Sigmoid colon (tissue), 7 donors: ENCODE data around the gene MRM3. TPM values are rescaled to one million over a fixed set of nuclear protein-coding genes. Genes with fewer than 3 reads are reported as not detected.
A peak's percentile ranks its signal among the peaks of the same experiment; 100 is the strongest.
"Not testable (repeated sequence)": the region's sequence is repeated elsewhere in the genome, so short reads cannot be mapped to it uniquely, and the experiment has no call there.

ENCODE experiments used
- DNase-seq: peaks from one replicate; pipeline ENCODE4 v3.0.0-alpha.2; 2019
- H3K27ac ChIP-seq, 4 donors: fragments of 200-600 bp; sonication (generic); one replicate each; pipeline ENCODE4 v1.5.1; 2016 to 2019; ENCODE audit warnings: mild to moderate bottlenecking in 1 of 4
- H3K27me3 ChIP-seq, 3 donors: fragments of 200-600 bp; sonication (generic); one replicate each; pipeline ENCODE4 v1.5.1; 2019; ENCODE audit warnings: mild to moderate bottlenecking in 1 of 3
- H3K36me3 ChIP-seq, 4 donors: fragments of 200-600 bp; sonication (generic); one replicate each; pipeline ENCODE4 v1.5.1; 2016 to 2019
- H3K4me1 ChIP-seq, 4 donors: fragments of 200-600 bp; sonication (generic); one replicate each; pipeline ENCODE4 v1.5.1; 2017 to 2019
- H3K4me3 ChIP-seq, 4 donors: fragments of 200-600 bp; sonication (generic); one replicate each; pipeline ENCODE4 v1.5.1; 2017 to 2019; ENCODE audit warnings: mild to moderate bottlenecking in 2 of 4, moderate library complexity in 1 of 4
- H3K9me3 ChIP-seq, 4 donors: fragments of 200-600 bp in 3 of 4; sonication (generic) in 3 of 4; one replicate each; pipeline versions ENCODE4 v1.5.1 to v1.6.1; 2013 to 2019
- CTCF ChIP-seq, 4 experiments: fragments of 450-650 bp in 3 of 4; fragments of 200-600 bp in 1 of 4; IDR thresholded peaks; one replicate each; pipeline ENCODE4 v1.5.1; 2016 to 2019; ENCODE audit warnings: antibody characterized with exemption in 4 of 4, mild to moderate bottlenecking in 3 of 4, moderate library complexity in 2 of 4
- EP300 ChIP-seq, 4 donors: sonication (generic); formaldehyde crosslinking; IDR thresholded peaks; one replicate each; pipeline ENCODE4 v1.6.1; 2017; ENCODE audit warnings: antibody characterized with exemption in 4 of 4
- POLR2A ChIP-seq, 2 donors: fragments of 450-650 bp; IDR thresholded peaks; one replicate each; pipeline ENCODE4 v1.6.1; 2016; ENCODE audit warnings: antibody characterized with exemption in 2 of 2, mild to moderate bottlenecking in 2 of 2, moderate library complexity in 2 of 2
- POLR2AphosphoS5 ChIP-seq, 4 donors: sonication (generic); formaldehyde crosslinking; IDR thresholded peaks; one replicate each; pipeline ENCODE4 v1.6.1; 2017; ENCODE audit warnings: antibody characterized with exemption in 4 of 4
- WGBS, 2 donors: extraction: QIAGEN DNeasy Blood & Tissue Kit; methylation state at CpG; one replicate each; pipeline ENCODE4 v1.1.7; 2013; 5-methylcytosine and 5-hydroxymethylcytosine counted together
- intact Hi-C: fragments of 100-400 bp; cut with DNase I; formaldehyde crosslinking; loops from one replicate; pipeline ENCODE4 v1.15.1; 2023
- polyA plus RNA-seq, 3 donors: library from polyadenylated mRNA; stranded (reverse); fragments of 200-250 nt; gene quantifications; one replicate each; pipeline ENCODE4 v1.2.3, GENCODE V29; 2013
- total RNA-seq, 4 donors: library from RNA; depleted of rRNA; stranded (reverse); fragments of >200 nt; gene quantifications; one replicate each; pipeline ENCODE4 v1.1.0, GENCODE V29; 2016
- donor health status: healthy with polysubstance abuse.
- donor health status: Bipolar disorder and iron deficiency.
- donor health status: healthy.

The MRM3 gene
- total and polyA plus RNA-seq, 7 donors = 10.4 to 22.4 (median 17.1) TPM

GRCh38 chr17:826778-827177 is 44.6 kb downstream of the MRM3 start:
- Histone ChIP-seq H3K9me3 (no peaks in the 10 kb centered on the region), H3K27ac (no peak overlapping the region), H3K27me3 (no peaks in the 10 kb centered on the region), H3K4me1 (no peaks in the 10 kb centered on the region), H3K36me3 (peaks cover 13 to 40% (median 16%) of the 10 kb centered on the region in 4 donors), H3K4me3 (no peak overlapping the region)
- no peak for DNase-seq
- 89 to 90% methylated on average over 21 of the region's 21 CpGs for WGBS, 2 donors
- TF ChIP-seq POLR2A (IDR thresholded peaks at IDR 0.05) (no peak), POLR2AphosphoS5 (IDR thresholded peaks at IDR 0.05) (no peak), CTCF (IDR thresholded peaks at IDR 0.05) (no peak), EP300 (IDR thresholded peaks at IDR 0.05) (no peak)
- intact Hi-C loops = no loop called here

- TF ChIP-seq POLR2A (IDR thresholded peaks at IDR 0.05) (no peak), POLR2AphosphoS5 (IDR thresholded peaks at IDR 0.05) (no peak), CTCF (IDR thresholded peaks at IDR 0.05) (no peak), EP300 (IDR thresholded peaks at IDR 0.05) (no peak)
Observed at GRCh38 chr17:828761-829160, 46.6 kb downstream of the MRM3 start.

GRCh38 chr17:829614-830013 is 47.5 kb downstream of the MRM3 start:
- DNase-seq, intact Hi-C loops, H3K4me3 ChIP-seq, H3K27me3 ChIP-seq, H3K9me3 ChIP-seq: not testable (repeated sequence)
- Histone ChIP-seq H3K36me3 (peaks cover 4 to 15% (median 6%) of the 10 kb centered on the region in 4 donors), H3K27ac (peak overlapping the region in 1 of 4 donors; percentile 21), H3K4me1 (peaks cover 0 to 13% (median 7%) of the 10 kb centered on the region in 4 donors)
- WGBS, 2 donors = 39 to 59% methylated on average over 3 of the region's 3 CpGs

More at GRCh38 chr17:828761-829160, 46.6 kb downstream of the MRM3 start:
- 78 to 86% methylated on average over 5 of the region's 5 CpGs for WGBS, 2 donors
- H3K27ac ChIP-seq = no peak overlapping the region
- no peak for DNase-seq
- intact Hi-C loops = no loop called here
- H3K36me3 ChIP-seq = peaks cover 4 to 22% (median 6%) of the 10 kb centered on the region in 4 donors
- H3K9me3 ChIP-seq = no peaks in the 10 kb centered on the region
- no peak overlapping the region for H3K4me3 ChIP-seq
- H3K27me3 ChIP-seq = no peaks in the 10 kb centered on the region
- peaks cover 0 to 5% (median 1%) of the 10 kb centered on the region in 4 donors for H3K4me1 ChIP-seq

GRCh38 chr17:830381-830780 is 48.2 kb downstream of the MRM3 start:
- DNase-seq = no peak
- 68 to 76% methylated on average over 19 of the region's 19 CpGs for WGBS, 2 donors

GRCh38 chr17:830950-831349 is 48.8 kb downstream of the MRM3 start:
- Histone ChIP-seq H3K4me1 (peaks cover 0 to 21% (median 17%) of the 10 kb centered on the region in 4 donors), H3K36me3 (peaks cover 0 to 1% (median 0%) of the 10 kb centered on the region in 4 donors)

More at GRCh38 chr17:830381-830780, 48.2 kb downstream of the MRM3 start:
- no peaks in the 10 kb centered on the region for H3K9me3 ChIP-seq
- TF ChIP-seq CTCF (IDR thresholded peaks at IDR 0.05) (no peak), EP300 (IDR thresholded peaks at IDR 0.05) (no peak), POLR2A (IDR thresholded peaks at IDR 0.05) (no peak), POLR2AphosphoS5 (IDR thresholded peaks at IDR 0.05) (no peak)
- no peaks in the 10 kb centered on the region for H3K27me3 ChIP-seq
- intact Hi-C loops = no loop called here
- H3K27ac ChIP-seq = peak overlapping the region in 1 of 4 donors; percentile 21
- peaks cover 0 to 19% (median 15%) of the 10 kb centered on the region in 4 donors for H3K4me1 ChIP-seq
- peaks cover 2 to 7% (median 4%) of the 10 kb centered on the region in 4 donors for H3K36me3 ChIP-seq
- no peak overlapping the region for H3K4me3 ChIP-seq

More at GRCh38 chr17:830950-831349, 48.8 kb downstream of the MRM3 start:
- DNase-seq = no peak
- intact Hi-C loops = no loop called here
- Histone ChIP-seq H3K9me3 (no peaks in the 10 kb centered on the region), H3K27me3 (no peaks in the 10 kb centered on the region), H3K27ac (no peak overlapping the region), H3K4me3 (no peak overlapping the region)
- WGBS, 2 donors = 63 to 90% methylated on average over 7 of the region's 7 CpGs
- TF ChIP-seq POLR2AphosphoS5 (IDR thresholded peaks at IDR 0.05) = no peak
- no peak for TF ChIP-seq CTCF (IDR thresholded peaks at IDR 0.05)
- TF ChIP-seq EP300 (IDR thresholded peaks at IDR 0.05) = no peak
- TF ChIP-seq POLR2A (IDR thresholded peaks at IDR 0.05) = no peak
